Astrocyte (in vitro differentiated cells and primary cell): Measurements from ENCODE around the gene CHDH. TPM values are rescaled to one million over a fixed set of nuclear protein-coding genes. Genes with fewer than 3 reads are reported as not detected.

Experiments
- DNase-seq: peaks from one replicate; pipeline ENCODE4 v3.0.0-alpha.2; 2010; ENCODE audit warnings: low read depth
- FAIRE-seq: peaks from 2 replicates; lab custom pipeline; 2011; peaks lifted over from hg19 to GRCh38; lab: Jason Lieb, UNC
- H2AFZ ChIP-seq: 2 replicates; pipeline ENCODE4 v1.6.0; 2012; ENCODE audit warnings: low read depth, low read length, inconsistent platforms
- H3K27ac ChIP-seq: 2 replicates; pipeline ENCODE4 v1.5.1; 2011; ENCODE audit warnings: low read depth, low read length, inconsistent platforms
- H3K27me3 ChIP-seq: 2 replicates; pipeline ENCODE4 v1.6.0; 2011; ENCODE audit warnings: low read length, inconsistent platforms; ENCODE audit not compliant: insufficient read depth
- H3K36me3 ChIP-seq: 2 replicates; pipeline ENCODE4 v1.5.1; 2011; ENCODE audit warnings: low read length, inconsistent platforms; ENCODE audit not compliant: insufficient read depth
- H3K4me1 ChIP-seq: 2 replicates; pipeline ENCODE4 v1.5.1; 2011; ENCODE audit warnings: low read length, inconsistent platforms; ENCODE audit not compliant: insufficient read depth
- H3K4me2 ChIP-seq: 2 replicates; pipeline ENCODE4 v1.6.0; 2012; ENCODE audit warnings: low read length, inconsistent platforms
- H3K4me3 ChIP-seq: 2 replicates; pipeline ENCODE4 v1.5.1; 2011; ENCODE audit warnings: low read depth, mild to moderate bottlenecking, low read length, inconsistent platforms; ENCODE audit not compliant: insufficient read depth
- H3K79me2 ChIP-seq: 2 replicates; pipeline ENCODE4 v1.6.0; 2012; ENCODE audit warnings: mild to moderate bottlenecking, low read length, inconsistent platforms; ENCODE audit not compliant: insufficient read depth
- H3K9ac ChIP-seq: 2 replicates; pipeline ENCODE4 v1.6.0; 2012; ENCODE audit warnings: mild to moderate bottlenecking, low read length, inconsistent platforms
- H3K9me3 ChIP-seq: 2 replicates; pipeline ENCODE4 v1.5.1; 2012; ENCODE audit warnings: low read depth, mild to moderate bottlenecking, low read length, inconsistent platforms; ENCODE audit not compliant: insufficient read depth
- H4K20me1 ChIP-seq: 2 replicates; pipeline ENCODE4 v1.6.0; 2012; ENCODE audit warnings: low read length, inconsistent platforms; ENCODE audit not compliant: insufficient read depth
- H3K27ac Mint-ChIP-seq: one replicate; pipeline ENCODE4 v1.8.0; 2021; ENCODE audit warnings: mild to moderate bottlenecking, mixed read lengths; ENCODE audit not compliant: unreplicated experiment
- H3K27me3 Mint-ChIP-seq: one replicate; pipeline ENCODE4 v1.8.0; 2021; ENCODE audit warnings: low read depth, mixed read lengths; ENCODE audit not compliant: unreplicated experiment
- H3K36me3 Mint-ChIP-seq: one replicate; pipeline ENCODE4 v1.8.0; 2021; ENCODE audit warnings: low read depth, mixed read lengths; ENCODE audit not compliant: unreplicated experiment
- H3K4me1 Mint-ChIP-seq: one replicate; pipeline ENCODE4 v1.8.0; 2021; ENCODE audit warnings: low read depth, mixed read lengths; ENCODE audit not compliant: unreplicated experiment
- H3K4me3 Mint-ChIP-seq: one replicate; pipeline ENCODE4 v1.8.0; 2021; ENCODE audit warnings: mild to moderate bottlenecking, moderate library complexity, mixed read lengths; ENCODE audit not compliant: unreplicated experiment
- H3K9me3 Mint-ChIP-seq: one replicate; pipeline ENCODE4 v1.8.0; 2021; ENCODE audit warnings: mild to moderate bottlenecking, mixed read lengths; ENCODE audit not compliant: unreplicated experiment
- CTCF ChIP-seq: IDR thresholded peaks from 2 replicates; pipeline ENCODE4 v1.5.1; 2011; ENCODE audit warnings: low read depth, mild to moderate bottlenecking, inconsistent platforms, low read length, moderate library complexity; ENCODE audit not compliant: insufficient read depth
- EZH2 ChIP-seq: IDR thresholded peaks from 2 replicates; pipeline ENCODE4 v1.6.1; 2012; ENCODE audit warnings: mild to moderate bottlenecking, low read length, inconsistent platforms; ENCODE audit not compliant: insufficient read depth
- total RNA-seq: library from RNA; stranded (reverse); gene quantifications from 2 replicates; pipeline ENCODE4 v1.2.1, GENCODE V29; 2021

Gene CHDH
- total RNA-seq, 1 donor from 2014 or later: 0.48 TPM

GRCh38 chr3:53780806-53781205 is 65.4 kb downstream of the CHDH start:
- FAIRE-seq (no peak), DNase-seq (no peak)
- Histone ChIP-seq H3K4me1 (peaks cover 8% of the 10 kb centered on the region), H3K79me2 (no peaks in the 10 kb centered on the region), H3K4me3 (no peak overlapping the region), H2AFZ (no peak overlapping the region), H3K36me3 (no peaks in the 10 kb centered on the region), H3K27me3 (no peaks in the 10 kb centered on the region), H3K9me3 (no peaks in the 10 kb centered on the region), H3K4me2 (no peak overlapping the region), H3K27ac (no peak overlapping the region), H3K9ac (no peak overlapping the region), H4K20me1 (no peaks in the 10 kb centered on the region)
- Mint-ChIP-seq H3K27me3 (peaks cover 32% of the 10 kb centered on the region), H3K4me3 (no peak overlapping the region), H3K9me3 (no peaks in the 10 kb centered on the region), H3K36me3 (no peaks in the 10 kb centered on the region), H3K27ac (no peak overlapping the region), H3K4me1 (peaks cover 12% of the 10 kb centered on the region)
- TF ChIP-seq CTCF (no peak), EZH2 (no peak)

GRCh38 chr3:53780171-53780570 is 66.0 kb downstream of the CHDH start:
- Mint-ChIP-seq H3K4me3 (no peak overlapping the region), H3K27ac (no peak overlapping the region), H3K9me3 (no peaks in the 10 kb centered on the region), H3K36me3 (no peaks in the 10 kb centered on the region), H3K27me3 (peaks cover 32% of the 10 kb centered on the region), H3K4me1 (peaks cover 14% of the 10 kb centered on the region)
- Histone ChIP-seq H3K4me3 (no peak overlapping the region), H3K79me2 (no peaks in the 10 kb centered on the region), H3K4me2 (no peak overlapping the region), H3K27me3 (no peaks in the 10 kb centered on the region), H3K9ac (no peak overlapping the region), H3K27ac (no peak overlapping the region), H3K4me1 (peaks cover 8% of the 10 kb centered on the region), H3K36me3 (no peaks in the 10 kb centered on the region), H3K9me3 (no peaks in the 10 kb centered on the region), H4K20me1 (no peaks in the 10 kb centered on the region), H2AFZ (no peak overlapping the region)
- TF ChIP-seq CTCF: no peak
- TF ChIP-seq EZH2: no peak
- no peak for DNase-seq
- FAIRE-seq: no peak

- no peak for FAIRE-seq
These were observed 68.1 kb downstream of the CHDH start for GRCh38 chr3:53778153-53778552.

More at GRCh38 chr3:53778153-53778552, 68.1 kb downstream of the CHDH start:
- Histone ChIP-seq H3K4me2 (no peak overlapping the region), H4K20me1 (no peaks in the 10 kb centered on the region), H3K27ac (no peak overlapping the region), H3K4me1 (peaks cover 11% of the 10 kb centered on the region), H3K4me3 (no peak overlapping the region), H3K36me3 (no peaks in the 10 kb centered on the region), H3K27me3 (peaks cover 2% of the 10 kb centered on the region), H3K9me3 (no peaks in the 10 kb centered on the region), H3K9ac (no peak overlapping the region), H2AFZ (no peak overlapping the region), H3K79me2 (no peaks in the 10 kb centered on the region)
- no peak for TF ChIP-seq EZH2
- no peak for TF ChIP-seq CTCF
- peaks cover 31% of the 10 kb centered on the region for H3K27me3 Mint-ChIP-seq
- no peak overlapping the region for H3K27ac Mint-ChIP-seq
- H3K4me1 Mint-ChIP-seq: peaks cover 14% of the 10 kb centered on the region
- H3K4me3 Mint-ChIP-seq: no peak overlapping the region
- no peaks in the 10 kb centered on the region for H3K36me3 Mint-ChIP-seq
- H3K9me3 Mint-ChIP-seq: no peaks in the 10 kb centered on the region
- DNase-seq: no peak
